HT-29 (cell line): ENCODE measurements around the gene EMB. TPM values are rescaled to one million over a fixed set of nuclear protein-coding genes. Genes with fewer than 3 reads are reported as not detected.

Source experiments
- total RNA-seq: library from RNA; depleted of rRNA; stranded (reverse); fragments of >200 nt; shearing (Covaris generic); gene quantifications from 2 replicates; pipeline ENCODE4 v1.2.3, GENCODE V29; 2014; rRNA removed

EMB gene
- total RNA-seq, 1 experiment from 2014 or later = not detected

Other genes with a start within 250 kb of the EMB start
- gene PARP8, start 225.3 kb upstream of the EMB start, total RNA-seq = 5.3 and 8.1 TPM in 2 replicates